Omental fat pad (tissue), 4 donors: ENCODE data around the gene AEBP1. TPM values are rescaled to one million over a fixed set of nuclear protein-coding genes. Genes with fewer than 3 reads are reported as not detected.

Experiments used
- ATAC-seq: fragments of 150-250 bp; one replicate; pipeline ENCODE4 v1.9.1; 2016; ENCODE audit warnings: mild to moderate bottlenecking, moderate library complexity; ENCODE audit not compliant: low FRiP score
- DNase-seq: peaks from one replicate; pipeline ENCODE4 v3.0.0-alpha.2; 2019; ENCODE audit warnings: low spot score
- CTCF ChIP-seq, 3 donors: fragments of 450-650 bp; IDR thresholded peaks; one replicate each; pipeline ENCODE4 v1.5.1; 2016 to 2017; ENCODE audit warnings: antibody characterized with exemption in 3 of 3, mild to moderate bottlenecking in 3 of 3, moderate library complexity in 2 of 3
- total RNA-seq, 4 donors: library from RNA; depleted of rRNA; stranded (reverse); fragments of >200 nt; gene quantifications; one replicate each; pipeline ENCODE4 v1.1.0, GENCODE V29; 2016

AEBP1 gene
- total RNA-seq, 4 donors from 2014 or later = 64.9 to 209 (median 163) TPM

GRCh38 chr7:44096326-44096881, 7.7 kb upstream of the AEBP1 start:
- no peak for DNase-seq
- TF ChIP-seq CTCF (IDR thresholded peaks at IDR 0.05) = no peak
- no peak for ATAC-seq

- ATAC-seq = no peak
- no peak for DNase-seq
- no peak for TF ChIP-seq CTCF (IDR thresholded peaks at IDR 0.05)
Observed at GRCh38 chr7:44097064-44097932, 6.8 kb upstream of the AEBP1 start.

- ATAC-seq (no peak), DNase-seq (no peak)
- TF ChIP-seq CTCF (IDR thresholded peaks at IDR 0.05) = no peak
Observed at GRCh38 chr7:44098092-44099068, 5.8 kb upstream of the AEBP1 start.

GRCh38 chr7:44099669-44100068, 4.5 kb upstream of the AEBP1 start:
- ATAC-seq (no peak), DNase-seq (no peak)
- TF ChIP-seq CTCF (IDR thresholded peaks at IDR 0.05) = no peak

GRCh38 chr7:44100458-44101302, 3.5 kb upstream of the AEBP1 start:
- ATAC-seq (no peak), DNase-seq (no peak)
- no peak for TF ChIP-seq CTCF (IDR thresholded peaks at IDR 0.05)

GRCh38 chr7:44101303-44101965, 2.7 kb upstream of the AEBP1 start:
- DNase-seq (no peak), ATAC-seq (no peak)
- no peak for TF ChIP-seq CTCF (IDR thresholded peaks at IDR 0.05)
